NCI-H526 (cell line): ENCODE results near the gene NSMF.
"Not testable (repeated sequence)": the region's sequence is repeated elsewhere in the genome, so short reads cannot be mapped to it uniquely, and the experiment has no call there.

Source experiments
- DNase-seq, 2 experiments: peaks; one replicate each; lab custom pipeline; 2025; lab: John Stamatoyannopoulos, UW

The NSMF gene

DNA sequence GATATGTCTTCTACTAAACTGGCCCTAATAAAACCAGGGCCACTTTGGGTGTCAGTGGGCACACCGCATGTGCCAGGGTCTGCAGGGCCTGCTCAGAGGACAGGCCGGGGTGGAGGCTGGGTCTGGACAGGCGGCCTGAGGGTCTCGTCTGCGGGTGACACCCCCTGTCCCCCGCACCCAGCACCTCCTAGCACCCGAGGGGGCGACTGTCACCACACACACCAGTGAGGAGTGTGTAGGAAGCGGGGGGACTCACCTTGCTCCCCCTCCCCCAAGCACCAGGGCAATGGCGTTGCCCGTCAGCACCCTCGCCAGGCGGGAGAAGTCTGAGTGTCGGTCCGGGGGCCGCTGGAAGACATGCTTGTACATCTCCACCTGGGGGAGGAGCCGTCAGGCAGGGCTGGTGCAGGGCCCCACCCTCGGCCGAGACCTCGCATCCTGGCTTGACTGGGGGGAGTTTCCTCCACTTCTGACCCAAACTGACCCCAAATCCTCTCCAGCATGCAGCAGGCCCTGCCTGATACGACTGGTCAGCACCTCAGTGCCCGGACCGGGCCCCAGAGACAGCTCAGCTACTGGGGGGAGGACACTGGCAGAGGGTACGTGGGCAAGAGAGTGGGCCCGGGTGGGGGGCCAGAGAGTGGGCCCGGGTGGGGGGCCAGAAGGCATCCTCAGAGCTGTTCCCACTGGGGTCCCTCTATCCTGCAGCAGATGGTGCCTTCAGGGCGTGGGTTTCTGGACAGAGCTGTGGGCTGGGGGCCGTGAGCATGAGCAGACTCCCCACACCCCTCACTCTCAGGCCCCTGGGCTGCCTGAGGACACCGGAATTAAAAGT, 18.9 kb upstream of the NSMF start:
- DNase-seq = no peak

DNA sequence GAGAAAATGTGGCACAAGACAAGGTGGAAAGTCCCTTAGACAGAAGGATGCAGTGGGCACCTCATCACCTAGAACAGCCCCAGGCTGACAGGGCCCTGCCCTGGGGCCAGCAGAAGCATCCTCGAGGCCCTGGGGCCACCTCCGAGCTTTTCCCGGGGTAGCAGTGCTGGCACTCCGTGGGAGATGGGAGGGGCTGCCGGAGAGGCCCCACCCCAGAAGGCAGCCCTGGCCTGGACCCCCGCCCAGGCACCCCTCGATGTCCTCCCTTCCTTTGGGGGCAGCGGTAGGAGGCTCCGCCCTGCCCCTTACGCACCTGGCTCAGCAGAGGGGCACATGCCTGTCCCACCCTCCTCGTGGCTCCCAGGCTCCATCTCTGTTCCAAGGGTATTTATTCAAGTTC, 17.7 kb upstream of the NSMF start:
- DNase-seq = no peak

DNA sequence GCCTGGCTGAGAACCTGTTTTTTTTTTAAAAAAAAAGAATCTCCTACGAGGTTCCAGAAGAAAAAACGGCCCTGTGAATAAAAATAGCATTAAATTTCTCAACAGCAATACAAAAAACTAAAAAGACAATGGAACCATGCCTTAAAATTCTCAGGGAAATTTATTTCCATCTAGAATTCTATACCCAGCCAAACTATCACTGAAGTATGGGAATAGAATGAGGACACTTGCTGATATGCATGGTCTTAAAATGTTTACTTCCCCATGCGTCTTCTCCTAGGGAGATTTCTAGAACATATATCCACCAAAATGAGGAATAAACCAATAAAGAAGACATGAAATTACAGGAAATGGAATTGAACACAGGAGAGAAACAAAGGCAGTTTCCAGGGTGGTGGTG, 16.5 kb upstream of the NSMF start:
- DNase-seq = no peak

DNA sequence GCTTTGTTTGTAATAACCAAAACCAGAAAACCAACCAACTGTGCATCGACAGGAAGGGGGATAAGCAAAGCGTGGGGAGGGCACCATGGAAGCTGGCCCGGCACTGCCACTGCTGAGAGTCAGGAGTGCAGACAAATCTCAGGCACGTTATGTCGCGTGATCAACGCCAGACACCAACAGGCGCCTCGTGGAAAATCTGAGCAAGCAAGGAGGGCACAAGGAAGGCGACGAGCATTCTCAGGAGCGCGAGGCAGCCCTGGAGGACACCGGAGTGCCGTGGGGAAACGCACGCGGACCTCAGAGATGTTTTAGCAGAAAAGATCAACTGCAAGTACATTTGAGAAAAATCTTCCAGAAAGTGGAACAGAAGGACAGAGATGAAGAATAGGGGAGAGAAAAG, 15.1 kb upstream of the NSMF start:
- DNase-seq = no peak

DNA sequence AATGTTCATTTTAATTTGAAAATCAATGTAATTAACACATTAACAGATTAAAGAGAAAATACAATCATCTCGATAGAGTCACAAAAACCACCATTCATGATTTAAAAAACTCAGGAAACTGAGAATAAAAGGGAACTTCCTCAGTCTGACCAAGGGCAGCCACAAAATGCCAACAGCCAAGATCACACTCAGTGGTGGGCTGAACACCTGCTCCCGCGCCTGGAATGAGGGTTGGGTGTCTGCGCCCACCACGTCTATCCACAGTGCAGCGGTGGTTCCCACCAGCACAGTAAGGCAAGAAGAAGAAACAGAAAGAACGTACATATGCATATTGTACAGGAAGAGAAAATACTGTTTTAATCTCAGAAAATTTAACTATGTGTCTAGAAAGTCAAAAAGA, 11.7 kb upstream of the NSMF start:
- no peak for DNase-seq

DNA sequence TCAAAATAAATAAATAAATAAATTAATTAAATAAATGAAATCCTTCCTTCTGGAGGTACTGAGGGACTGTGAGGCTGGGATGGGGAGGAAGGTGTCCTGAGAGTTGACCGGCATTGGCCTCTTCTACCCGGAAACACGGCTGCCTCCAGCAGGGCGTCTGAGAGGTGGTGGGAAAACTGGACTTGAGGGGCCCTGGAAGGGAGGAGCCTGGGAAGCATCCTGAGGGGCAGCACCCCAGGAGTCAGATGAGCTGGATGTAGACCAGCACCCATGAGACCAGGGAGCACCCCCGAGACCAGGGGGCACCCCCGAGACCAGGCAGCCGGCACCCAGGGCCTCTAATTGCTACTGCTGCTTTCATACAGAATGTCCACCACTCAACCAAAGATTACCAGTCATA, 8.8 kb upstream of the NSMF start:
- no peak for DNase-seq

DNA sequence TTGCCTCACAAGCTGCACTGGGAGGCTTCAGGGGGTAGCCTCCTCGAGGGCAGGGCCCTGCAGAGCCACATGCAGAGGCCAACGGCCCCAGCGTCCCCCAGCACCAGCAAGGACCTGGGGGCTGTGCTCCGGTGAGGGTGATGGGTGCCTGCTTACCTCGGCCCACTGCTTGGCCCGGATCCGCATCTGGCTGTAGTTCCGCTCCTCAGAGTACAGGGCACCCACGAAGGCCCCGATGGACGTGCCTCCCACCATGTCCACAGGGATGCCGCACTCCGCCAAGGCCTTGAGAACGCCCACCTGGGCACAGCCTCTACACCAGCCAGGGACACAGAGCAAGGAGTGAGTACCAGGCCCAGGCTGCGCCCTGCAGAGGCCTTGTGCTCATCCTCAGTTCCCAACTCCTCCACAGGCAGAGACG, 8.0 kb upstream of the NSMF start:
- DNase-seq = no peak

DNA sequence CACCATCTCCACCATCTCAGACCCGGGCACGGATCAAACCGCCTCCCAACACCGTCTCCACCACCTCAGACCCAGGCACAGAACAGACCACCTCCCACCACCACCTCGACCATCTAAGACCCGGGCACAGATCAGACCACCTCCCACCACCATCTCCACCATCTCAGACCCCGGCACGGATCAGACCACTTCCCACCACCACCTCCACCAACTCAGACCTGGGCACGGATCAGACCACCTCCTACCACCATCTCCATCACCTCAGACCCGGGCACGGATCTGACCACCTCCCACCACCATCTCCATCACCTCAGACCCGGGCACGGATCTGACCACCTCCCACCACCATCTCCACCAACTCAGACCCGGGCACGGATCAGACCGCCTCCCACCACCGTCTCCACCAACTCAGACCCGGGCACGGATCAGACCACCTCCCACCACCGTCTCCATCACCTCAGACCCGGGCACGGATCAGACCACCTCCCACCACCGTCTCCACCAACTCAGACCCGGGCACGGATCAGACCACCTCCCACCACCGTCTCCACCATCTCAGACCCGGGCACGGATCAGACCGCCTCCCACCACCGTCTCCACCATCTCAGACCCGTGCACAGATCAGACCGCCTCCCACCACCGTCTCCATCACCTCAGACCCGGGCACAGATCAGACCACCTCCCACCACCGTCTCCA, 7.4 kb upstream of the NSMF start:
- not testable (repeated sequence) for DNase-seq

DNA sequence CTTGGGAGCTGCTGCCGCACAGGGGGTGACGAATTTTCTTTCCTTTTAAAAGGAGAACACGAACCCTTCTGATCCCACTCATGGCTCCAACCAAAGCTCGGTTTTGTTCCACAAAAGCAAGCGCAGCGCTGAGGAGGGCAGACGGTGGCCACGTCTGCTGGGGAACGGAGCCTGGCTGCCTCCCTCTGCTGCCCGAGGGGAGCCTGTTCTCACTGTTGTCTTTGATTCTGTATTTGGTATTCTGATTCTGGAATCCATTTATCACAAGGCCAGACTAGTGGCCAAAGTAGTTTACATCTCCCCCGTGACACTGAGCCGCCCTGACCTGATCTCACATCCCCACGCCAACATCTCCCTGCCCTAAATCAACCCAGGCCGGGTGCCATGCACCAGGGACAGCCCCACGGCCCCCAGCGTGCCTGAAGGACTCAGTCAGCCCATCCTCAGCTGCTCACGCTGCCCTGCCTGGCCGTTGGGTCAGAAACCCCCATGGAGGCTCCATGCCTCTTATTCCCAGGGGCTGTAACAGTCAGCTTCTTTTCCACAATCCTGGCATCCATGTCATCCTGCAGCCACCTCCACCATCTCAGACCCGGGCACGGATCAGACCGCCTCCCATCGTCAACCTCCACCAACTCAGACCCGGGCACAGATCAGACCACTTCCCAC, 6.7 kb upstream of the NSMF start:
- DNase-seq = no peak

DNA sequence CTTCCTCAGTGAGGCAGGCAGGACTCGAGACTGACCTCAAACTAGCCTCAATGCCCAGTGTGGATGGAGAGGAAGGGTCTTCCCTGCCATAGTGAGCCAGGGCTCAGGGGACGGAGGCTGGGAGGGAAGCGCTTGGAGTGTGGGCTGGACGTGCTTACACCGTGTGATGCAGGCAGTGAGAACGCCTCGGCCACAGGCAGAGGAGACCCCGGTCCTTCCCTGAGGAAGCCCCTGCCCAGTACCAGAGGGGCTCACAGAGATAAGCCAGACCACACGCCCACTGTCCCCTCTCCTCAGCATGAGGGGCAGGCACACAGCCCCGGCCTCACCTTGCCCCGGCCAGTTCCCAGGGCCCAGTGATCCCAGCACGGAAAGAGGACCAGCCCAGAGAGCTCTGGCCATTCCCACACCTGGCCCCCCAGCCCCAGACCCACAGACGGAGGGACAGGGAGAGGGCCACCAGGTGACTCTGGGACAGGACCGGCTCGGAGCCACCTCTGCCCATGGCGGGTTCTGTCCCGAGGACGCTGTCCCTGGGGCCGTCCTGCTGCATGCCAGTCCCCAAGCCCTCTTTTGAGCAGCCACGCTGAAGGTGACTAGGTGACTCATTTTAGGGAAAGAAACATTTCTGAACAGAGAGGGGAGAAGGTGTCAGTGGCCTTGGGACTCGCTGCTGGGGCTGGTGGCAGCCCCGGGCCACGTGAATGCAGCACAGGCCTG, 6.0 kb upstream of the NSMF start:
- DNase-seq = no peak

DNA sequence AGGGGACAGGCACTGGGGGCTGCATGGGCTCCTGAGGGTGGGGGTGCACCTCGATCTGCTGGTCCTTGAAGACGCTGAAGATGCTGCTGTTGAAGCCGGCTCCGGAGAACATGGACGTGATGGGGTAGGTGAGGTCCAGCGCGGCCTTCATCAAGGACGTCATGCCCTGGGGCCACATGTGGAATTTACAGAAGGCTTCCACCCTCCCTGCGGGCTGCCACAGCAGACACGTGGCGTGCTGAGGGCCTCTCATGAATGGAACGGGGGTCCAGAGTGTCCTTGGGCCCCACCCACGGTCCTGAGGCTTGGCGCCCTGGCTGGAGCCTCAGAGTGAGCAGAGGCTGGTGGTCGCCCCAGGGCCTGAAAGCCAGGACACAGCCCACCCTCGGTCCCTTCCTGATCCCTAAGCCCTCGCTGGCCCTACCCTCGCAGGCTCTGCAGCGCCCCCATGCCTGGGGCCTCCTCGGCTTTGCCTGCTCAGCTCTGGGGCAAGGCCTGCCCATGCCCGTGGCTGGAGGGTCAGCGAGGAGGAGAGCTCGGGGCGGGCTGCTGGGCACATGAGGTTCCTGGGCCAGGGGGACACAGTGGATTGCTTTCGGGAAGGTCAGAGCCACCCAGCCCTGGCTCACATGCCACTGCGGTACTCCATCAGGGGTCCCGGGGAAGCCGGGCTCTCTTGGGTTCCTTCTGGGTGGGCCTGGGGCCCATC, 5.3 kb upstream of the NSMF start:
- no peak for DNase-seq

DNA sequence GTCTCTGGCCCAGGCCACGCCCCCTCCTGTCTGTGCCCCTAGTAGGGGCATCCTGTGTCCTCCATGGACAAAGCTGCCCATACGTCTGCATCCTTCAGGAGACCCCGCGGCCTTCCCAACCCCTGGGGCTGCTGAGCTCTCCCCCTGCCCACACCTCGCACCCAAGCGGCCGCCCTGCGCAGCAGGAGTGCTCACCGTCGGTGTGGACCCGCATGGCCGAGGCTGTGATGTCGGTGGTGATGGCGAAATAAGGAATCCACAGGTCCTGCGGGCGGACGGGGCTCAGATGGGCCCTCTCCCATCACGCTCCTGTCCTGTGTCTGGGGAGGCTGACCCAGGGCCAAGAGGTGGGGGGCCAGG, 4.8 kb upstream of the NSMF start:
- no peak for DNase-seq

DNA sequence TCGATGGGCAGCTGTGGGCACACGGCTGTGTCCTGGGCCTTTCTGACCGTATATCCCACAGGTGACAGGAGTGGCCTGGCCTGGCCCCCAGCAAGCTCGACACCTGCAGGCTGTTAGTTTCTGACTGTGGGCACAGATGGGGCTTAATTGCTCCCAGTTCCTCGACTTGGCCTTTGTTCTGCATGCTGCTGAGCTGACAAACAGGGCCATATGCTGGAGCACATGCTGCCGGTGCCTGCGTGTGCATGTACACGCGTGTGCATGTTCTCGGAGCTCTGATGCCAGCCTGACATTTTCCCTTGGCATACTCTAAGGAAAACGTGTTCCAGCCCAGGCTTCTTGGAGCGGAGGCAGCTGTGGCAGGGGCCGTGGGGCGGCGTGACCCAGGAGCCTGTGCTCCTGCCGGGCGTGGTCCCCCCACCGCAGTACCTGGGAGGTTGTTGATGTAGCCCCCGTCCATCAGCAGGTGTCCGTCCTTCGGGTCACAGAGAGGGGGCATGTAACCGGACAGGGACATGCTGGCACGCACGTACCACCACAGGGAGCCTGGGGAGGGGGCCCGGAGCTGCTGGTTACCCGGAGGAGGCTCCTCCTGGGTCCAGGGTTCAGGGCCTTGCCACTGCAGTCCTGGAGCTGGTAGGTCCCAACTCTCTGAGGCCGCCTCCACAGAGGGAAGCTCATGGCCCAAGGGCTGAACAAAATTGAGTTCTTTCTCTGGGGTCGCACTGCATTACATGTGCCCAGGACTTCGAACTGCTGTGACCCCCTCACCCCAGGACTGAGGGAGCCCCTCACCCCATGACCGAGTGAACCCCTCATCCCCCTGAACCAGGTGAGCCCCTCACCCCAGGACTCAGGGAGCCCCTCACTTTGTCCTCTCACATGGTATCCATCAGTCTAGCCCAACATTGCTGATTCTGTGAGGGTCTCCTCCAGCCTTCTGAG, 4.1 kb upstream of the NSMF start:
- DNase-seq = no peak

DNA sequence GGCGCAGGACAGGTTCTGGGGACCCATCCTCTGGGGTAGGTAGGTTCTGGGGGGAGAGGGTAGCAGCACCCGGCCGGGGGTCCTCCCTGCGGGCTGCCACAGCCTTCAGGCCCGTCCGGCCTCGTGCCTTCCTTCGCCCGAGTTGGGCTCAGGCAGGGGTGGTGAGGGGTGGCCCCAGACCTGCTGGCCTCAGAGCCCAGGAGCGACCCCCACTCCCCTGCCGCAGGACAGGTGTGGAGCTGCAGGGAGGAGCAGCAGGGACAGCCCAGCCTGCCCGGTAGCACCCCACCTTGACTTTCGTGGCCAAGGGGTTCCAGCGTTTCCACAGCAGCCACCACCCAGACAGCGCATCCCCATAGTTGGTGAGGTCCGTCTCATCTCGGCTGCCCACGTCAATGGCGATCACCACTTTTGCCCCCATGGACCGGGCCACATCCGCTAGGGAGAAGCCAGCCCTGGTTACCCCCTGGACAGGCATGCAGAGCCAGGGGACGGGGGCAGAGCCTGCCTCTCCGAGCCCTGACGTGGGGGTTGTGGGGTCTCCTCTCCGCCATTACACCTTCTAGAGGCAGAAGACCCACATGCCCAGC, 3.4 kb upstream of the NSMF start:
- no peak for DNase-seq

DNA sequence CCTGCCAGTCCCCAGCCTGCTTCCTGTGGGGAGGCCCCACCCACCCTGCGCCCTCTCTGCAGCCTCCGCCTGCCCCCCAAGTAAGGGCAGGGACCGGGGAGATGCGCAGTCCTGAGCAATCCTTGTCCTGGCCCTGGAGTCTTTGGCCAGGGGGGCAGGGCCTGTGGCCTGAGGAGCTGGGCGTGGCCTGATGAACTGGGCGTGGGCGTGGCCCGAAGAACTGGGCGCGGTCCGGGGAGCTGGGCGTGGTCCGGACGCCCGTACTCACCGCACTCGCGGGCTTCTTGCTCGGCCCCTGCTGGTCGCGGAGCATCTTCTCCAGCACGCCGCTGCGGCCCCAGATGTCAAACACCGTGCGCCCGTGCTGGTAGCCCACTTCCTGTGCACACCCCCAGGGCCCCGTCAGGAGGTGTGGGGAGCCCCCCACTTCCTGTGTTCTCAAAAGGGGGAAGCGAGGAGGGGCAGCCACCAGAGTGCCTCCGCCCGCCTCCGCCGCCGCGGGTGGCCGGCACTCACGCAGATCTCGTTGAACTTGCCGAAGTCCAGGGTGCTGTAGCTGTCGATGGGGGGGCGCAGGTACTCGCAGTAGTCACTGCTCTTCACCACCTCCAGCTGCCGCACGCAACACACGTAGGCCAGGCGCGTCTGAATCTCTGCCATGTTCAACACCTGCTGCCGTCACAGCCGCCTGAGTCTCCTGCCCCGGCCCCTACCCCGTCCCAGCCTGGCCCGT, 2.7 kb upstream of the NSMF start:
- DNase-seq = peak in 1 of 2 experiments; percentile 10

DNA sequence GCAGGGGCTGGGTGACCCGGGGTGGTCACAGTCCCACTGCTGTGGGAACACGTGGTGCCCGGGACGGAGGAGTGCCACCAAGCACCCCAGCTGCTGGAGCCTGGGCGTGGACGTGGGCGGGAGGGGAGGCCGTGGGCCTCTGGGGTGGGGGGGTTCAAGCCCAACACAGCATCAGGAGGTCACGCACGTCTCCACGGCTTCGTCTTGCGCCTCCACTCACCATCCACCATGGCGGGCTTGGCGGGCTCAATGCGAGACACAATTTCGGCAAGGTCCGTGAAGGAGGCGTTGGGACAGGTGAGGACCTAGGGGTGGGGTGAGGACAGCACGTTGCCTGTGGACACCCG, 2.2 kb upstream of the NSMF start:
- no peak for DNase-seq

DNA sequence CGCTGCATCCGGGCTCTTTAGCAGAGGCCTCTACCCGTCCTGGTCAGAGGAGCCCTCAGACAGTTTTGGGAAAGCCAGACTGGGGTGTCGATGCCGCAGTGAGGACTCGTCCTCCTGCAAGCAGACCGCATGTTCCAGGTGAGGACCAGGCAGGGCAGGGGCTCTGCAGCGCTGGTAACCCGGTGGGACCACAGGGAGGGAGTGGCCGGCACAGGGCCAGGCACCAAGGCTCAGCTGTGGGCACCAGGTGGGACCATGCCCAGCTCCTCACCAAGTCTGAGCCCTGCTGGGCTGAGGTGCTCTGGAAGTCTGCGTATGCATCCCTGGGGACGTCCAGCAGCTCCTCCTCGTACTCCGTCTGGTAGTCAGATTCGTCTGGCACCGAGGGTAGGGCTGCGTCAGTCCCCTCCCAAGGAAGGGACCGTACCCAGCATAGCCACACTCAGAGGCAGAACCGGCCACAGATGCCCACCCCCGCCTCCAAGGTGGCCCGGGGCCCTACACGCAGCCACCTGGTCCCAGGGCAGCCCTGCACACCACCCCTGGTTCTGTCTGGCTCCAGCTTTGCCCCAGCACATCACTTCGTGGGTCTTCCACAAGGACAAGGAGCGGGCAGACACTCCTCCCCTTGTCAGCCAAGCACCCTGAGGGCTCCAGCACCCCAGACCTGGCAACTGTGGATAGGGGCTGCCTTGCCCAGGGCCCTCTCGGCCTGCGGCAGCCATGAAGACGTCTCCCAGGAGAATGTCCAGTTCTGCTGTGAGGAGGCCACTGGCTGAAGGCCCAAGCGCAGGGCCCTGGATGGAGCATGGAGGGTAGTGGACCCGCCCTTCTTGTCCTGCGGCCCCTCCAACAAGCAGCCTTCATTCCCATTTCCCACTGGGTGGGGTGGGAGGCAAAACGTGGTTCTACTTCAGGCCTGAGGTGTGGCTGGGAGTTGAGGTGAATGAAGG, 1.5 kb upstream of the NSMF start:
- no peak for DNase-seq

DNA sequence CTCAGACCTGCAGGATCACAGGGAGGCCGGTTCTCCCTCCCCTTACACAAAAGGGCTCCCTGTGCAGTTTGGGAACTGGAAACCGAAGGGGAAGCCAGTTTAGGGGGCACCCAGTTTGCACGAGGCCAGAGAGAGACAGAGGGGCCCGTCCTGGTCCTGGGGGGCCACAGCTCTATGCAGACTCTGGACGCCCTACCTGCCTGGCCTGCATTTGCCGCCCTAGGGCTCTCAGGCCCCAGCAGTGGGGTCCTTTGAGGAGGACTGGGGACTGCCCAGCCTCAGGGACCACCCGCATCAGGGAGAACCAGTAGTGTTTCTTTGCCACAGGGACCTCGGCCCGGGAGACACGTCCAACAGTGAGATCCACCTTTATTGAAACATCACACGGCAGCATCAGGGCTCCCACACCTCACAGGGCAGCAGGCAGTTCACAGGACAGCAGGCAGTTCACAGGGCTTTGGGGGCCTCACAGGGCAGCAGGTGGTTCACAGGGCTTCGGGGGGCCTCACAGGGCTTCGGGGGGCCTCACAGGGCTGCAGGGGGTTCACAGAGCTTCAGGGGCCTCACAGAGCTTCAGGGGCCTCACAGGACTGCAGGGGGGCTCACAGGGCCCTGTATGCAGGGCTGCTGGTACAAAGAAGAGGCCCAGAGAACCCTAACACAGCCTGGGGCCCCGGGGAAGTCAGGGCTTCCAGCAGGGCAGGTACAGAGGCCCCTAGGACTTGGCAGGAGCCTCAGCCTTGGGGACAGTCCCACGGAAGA, 648 bp upstream of the NSMF start:
- DNase-seq = no peak
